Prostate gland (tissue), 2 donors: Measurements from ENCODE around the gene ITK. TPM values are rescaled to one million over a fixed set of nuclear protein-coding genes. Genes with fewer than 3 reads are reported as not detected.

Experiments used
- DNase-seq: peaks from one replicate; pipeline ENCODE4 v3.0.0-alpha.2; 2019; ENCODE audit warnings: low spot score
- H3K27ac ChIP-seq, 2 donors: fragments of 200-600 bp; sonication (generic); 2 replicates each; pipeline ENCODE4 v1.5.1; 2017 to 2019
- H3K27me3 ChIP-seq: fragments of 200-600 bp; sonication (generic); replicated peaks from 2 replicates; pipeline ENCODE4 v1.5.1; 2019; ENCODE audit not compliant: insufficient read depth
- H3K36me3 ChIP-seq, 2 donors: fragments of 200-600 bp; sonication (generic); 1 replicate in 1 of 2; 2 replicates in 1 of 2; pipeline versions ENCODE4 v1.5.1 to v1.8.1; 2017 to 2019
- H3K4me1 ChIP-seq: fragments of 200-600 bp; sonication (generic); replicated peaks from 2 replicates; pipeline ENCODE4 v1.5.1; 2019
- H3K4me3 ChIP-seq, 2 donors: fragments of 200-600 bp; sonication (generic); 2 replicates each; pipeline ENCODE4 v1.5.1; 2017 to 2019
- H3K9me3 ChIP-seq: fragments of 200-600 bp; sonication (generic); 2 replicates; pipeline ENCODE4 v1.5.1; 2017
- CTCF ChIP-seq, 4 experiments: fragments of 200-600 bp in 2 of 4; fragments of 450-650 bp in 2 of 4; sonication (generic) in 2 of 4; IDR thresholded peaks; 1 replicate in 3 of 4; 2 replicates in 1 of 4; pipeline ENCODE4 v1.5.1; 2016 to 2019; ENCODE audit warnings: antibody characterized with exemption in 4 of 4, mild to moderate bottlenecking in 2 of 4, moderate library complexity in 2 of 4
- POLR2A ChIP-seq: fragments of 450-650 bp; IDR thresholded peaks from one replicate; pipeline ENCODE4 v1.6.1; 2016; ENCODE audit warnings: antibody characterized with exemption, mild to moderate bottlenecking
- POLR2AphosphoS5 ChIP-seq: sonication (generic); formaldehyde crosslinking; IDR thresholded peaks from one replicate; pipeline ENCODE4 v1.6.1; 2017; ENCODE audit warnings: antibody characterized with exemption
- WGBS: methylation state at CpG from one replicate; pipeline ENCODE4 v1.1.5; 2018; 5-methylcytosine and 5-hydroxymethylcytosine counted together
- intact Hi-C: fragments of 100-400 bp; cut with DNase I; formaldehyde crosslinking; loops from one replicate; pipeline ENCODE4 v1.14.2; 2022
- total RNA-seq, 2 donors: library from RNA; depleted of rRNA; stranded (reverse); fragments of >200 nt; gene quantifications; one replicate each; pipeline ENCODE4 v1.1.0, GENCODE V29; 2016

The ITK gene
- total RNA-seq, 2 donors from 2014 or later = 2.2 to 5.6 TPM

GRCh38 chr5:157217289-157218024 lies 36.8 kb downstream of the ITK start:
- H3K36me3 ChIP-seq = no peaks in the 10 kb centered on the region
- intact Hi-C loops = no loop called here
- H3K27ac ChIP-seq = no peak overlapping the region
- H3K27me3 ChIP-seq = no peaks in the 10 kb centered on the region
- H3K4me1 ChIP-seq = no peaks in the 10 kb centered on the region
- no peak for DNase-seq
- H3K9me3 ChIP-seq = no peaks in the 10 kb centered on the region
- TF ChIP-seq POLR2AphosphoS5 = no peak
- TF ChIP-seq CTCF (IDR thresholded peaks at IDR 0.05) = no peak
- TF ChIP-seq POLR2A = no peak
- no peak overlapping the region for H3K4me3 ChIP-seq
- WGBS = 45% methylated on average over 5 of the region's 5 CpGs

- WGBS = 64% methylated on average over 9 of the region's 9 CpGs
- H3K4me3 ChIP-seq = no peak overlapping the region
- H3K36me3 ChIP-seq = no peaks in the 10 kb centered on the region
- no peaks in the 10 kb centered on the region for H3K4me1 ChIP-seq
- no peak overlapping the region for H3K27ac ChIP-seq
- intact Hi-C loops = no loop called here
- H3K27me3 ChIP-seq = no peaks in the 10 kb centered on the region
- no peaks in the 10 kb centered on the region for H3K9me3 ChIP-seq
- TF ChIP-seq POLR2AphosphoS5 (no peak), CTCF (IDR thresholded peaks at IDR 0.05) (no peak), POLR2A (no peak)
- no peak for DNase-seq
Measured at GRCh38 chr5:157219491-157220271, 39.0 kb downstream of the ITK start.

GRCh38 chr5:157221959-157222358 lies 41.3 kb downstream of the ITK start:
- Histone ChIP-seq H3K4me3 (no peak overlapping the region), H3K27me3 (no peaks in the 10 kb centered on the region), H3K27ac (no peak overlapping the region), H3K9me3 (no peaks in the 10 kb centered on the region), H3K36me3 (no peaks in the 10 kb centered on the region), H3K4me1 (no peaks in the 10 kb centered on the region)
- TF ChIP-seq POLR2AphosphoS5 = no peak
- no peak for TF ChIP-seq CTCF (IDR thresholded peaks at IDR 0.05)
- TF ChIP-seq POLR2A = no peak
- intact Hi-C loops = no loop called here
- DNase-seq = no peak
- 93% methylated on average over 5 of the region's 5 CpGs for WGBS

- no peaks in the 10 kb centered on the region for H3K27me3 ChIP-seq
- 82% methylated on average over 10 of the region's 10 CpGs for WGBS
- H3K9me3 ChIP-seq = no peaks in the 10 kb centered on the region
- intact Hi-C loops = no loop called here
- H3K4me3 ChIP-seq = no peak overlapping the region
- TF ChIP-seq POLR2AphosphoS5 (no peak), POLR2A (no peak), CTCF (IDR thresholded peaks at IDR 0.05) (no peak)
- no peak overlapping the region for H3K27ac ChIP-seq
- no peaks in the 10 kb centered on the region for H3K36me3 ChIP-seq
- H3K4me1 ChIP-seq = no peaks in the 10 kb centered on the region
- no peak for DNase-seq
Measured at GRCh38 chr5:157222506-157223230, 42.0 kb downstream of the ITK start.
